ENCODE measurements around the gene CCR3.

CCR3 gene

GRCh38 chr3:46299608-46300460 lies 57.6 kb downstream of the CCR3 start:
- DNase-seq, result peak; percentile 82

GRCh38 chr3:46300461-46300789 lies 58.2 kb downstream of the CCR3 start:
- no peak for DNase-seq

- no peak for DNase-seq
Measured at GRCh38 chr3:46301122-46301835, 59.0 kb downstream of the CCR3 start.

DNA sequence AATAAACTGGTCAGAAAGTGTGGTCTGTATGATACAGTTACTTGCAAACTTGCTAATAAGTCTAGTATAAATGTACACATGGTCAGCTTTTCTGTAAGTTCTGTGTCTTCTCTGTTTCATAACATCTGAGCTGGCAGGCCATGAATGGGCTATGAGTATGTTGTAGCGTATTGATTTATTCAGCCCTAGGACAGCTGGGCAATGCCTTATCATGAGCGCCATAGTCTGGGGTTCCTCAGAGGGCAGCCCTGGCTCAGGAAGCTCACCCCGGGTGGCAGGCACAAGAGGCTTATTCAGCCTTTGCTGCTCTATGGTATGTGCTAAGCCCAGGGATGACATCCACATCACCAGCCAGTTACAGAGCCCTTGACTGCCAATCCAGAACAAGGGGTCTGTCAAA lies 61.0 kb downstream of the CCR3 start:
- no peak for DNase-seq

DNA sequence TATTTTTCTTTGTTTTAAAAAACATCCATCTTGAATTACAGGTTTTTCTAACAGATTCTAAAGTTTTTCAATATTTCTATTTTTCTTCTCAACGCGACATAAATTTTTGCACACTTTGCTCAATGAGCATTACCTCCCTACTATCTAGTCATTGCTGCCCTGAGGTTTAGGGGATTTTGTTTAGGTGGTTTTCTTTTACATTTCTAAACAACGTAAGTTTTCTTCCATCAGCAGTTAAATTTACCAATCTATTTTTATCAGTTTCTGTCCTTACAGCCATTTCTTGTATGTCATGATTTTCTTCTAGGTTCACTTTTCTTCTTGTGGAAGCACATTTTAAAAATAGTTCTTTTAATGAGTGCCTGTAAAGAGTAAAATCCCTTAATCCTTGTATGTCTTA lies 62.5 kb downstream of the CCR3 start:
- no peak for DNase-seq

DNA sequence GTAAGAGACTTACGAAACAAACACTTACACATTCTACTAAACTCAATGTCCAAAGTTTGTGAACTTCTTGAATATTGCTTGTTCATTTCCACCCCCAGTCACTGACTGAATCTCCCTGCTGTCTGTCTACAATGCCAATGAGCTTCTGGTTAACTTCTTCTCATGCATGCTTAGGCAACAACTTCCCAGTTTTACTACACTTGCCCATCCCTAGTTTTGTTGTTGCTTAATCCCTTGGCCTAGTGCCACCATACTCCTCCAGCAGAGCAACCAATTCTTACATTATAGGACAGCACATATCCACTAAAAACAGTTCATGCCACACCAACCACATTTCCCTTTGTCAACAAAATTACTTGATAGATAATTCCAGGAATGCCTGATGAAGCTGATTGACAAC lies 70.7 kb downstream of the CCR3 start:
- DNase-seq, result no peak

- DNase-seq, result peak; percentile 51
Measured at GRCh38 chr3:46314517-46314916, 72.3 kb downstream of the CCR3 start.

DNA sequence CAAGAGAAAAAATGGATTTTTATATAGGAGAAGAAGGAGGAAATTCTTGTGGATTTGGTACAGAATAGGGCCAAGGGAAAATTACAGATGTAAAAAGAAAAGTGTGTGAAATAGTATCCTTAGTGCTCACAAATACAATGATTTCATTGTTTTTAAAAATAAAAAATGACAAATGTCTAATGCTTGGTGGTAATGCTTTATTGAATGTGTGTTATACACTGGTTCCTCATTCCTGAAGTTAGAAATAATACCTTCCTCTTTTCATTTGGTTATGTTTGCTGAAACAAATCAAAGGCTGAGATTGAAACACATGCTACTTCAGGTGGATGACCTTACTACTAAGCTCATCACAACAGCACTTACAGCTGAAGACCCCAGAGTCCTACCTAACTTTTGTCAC lies 73.9 kb downstream of the CCR3 start:
- DNase-seq, result no peak

All from activated CD4-positive, alpha-beta T cell treated with anti-CD3 and anti-CD28 coated beads, Interleukin-2, amount 50 U/mL, for 16 hours (primary cell).